Measurements from ENCODE around the gene OR52W1. TPM values are rescaled to one million over a fixed set of nuclear protein-coding genes. Genes with fewer than 3 reads are reported as not detected.

OR52W1 gene
- total and polyA plus RNA-seq, 2 donors (not counting 1 experiment from before 2014, with no cell fraction given) = not detected

DNA sequence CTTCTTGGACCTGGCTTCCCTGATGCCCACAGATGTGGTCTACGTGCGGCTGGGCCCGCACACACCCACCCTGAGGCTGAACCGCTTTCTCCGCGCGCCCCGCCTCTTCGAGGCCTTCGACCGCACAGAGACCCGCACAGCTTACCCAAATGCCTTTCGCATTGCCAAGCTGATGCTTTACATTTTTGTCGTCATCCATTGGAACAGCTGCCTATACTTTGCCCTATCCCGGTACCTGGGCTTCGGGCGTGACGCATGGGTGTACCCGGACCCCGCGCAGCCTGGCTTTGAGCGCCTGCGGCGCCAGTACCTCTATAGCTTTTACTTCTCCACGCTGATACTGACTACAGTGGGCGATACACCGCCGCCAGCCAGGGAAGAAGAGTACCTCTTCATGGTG lies 41.1 kb downstream of the OR52W1 start:
- TF ChIP-seq EZH2 (IDR thresholded peaks at IDR 0.05; ENCODE audit: borderline replicate concordance, insufficient read depth, low read depth, low read length, poor library complexity, severe bottlenecking) = no peak
- TF ChIP-seq, protein P1, sequence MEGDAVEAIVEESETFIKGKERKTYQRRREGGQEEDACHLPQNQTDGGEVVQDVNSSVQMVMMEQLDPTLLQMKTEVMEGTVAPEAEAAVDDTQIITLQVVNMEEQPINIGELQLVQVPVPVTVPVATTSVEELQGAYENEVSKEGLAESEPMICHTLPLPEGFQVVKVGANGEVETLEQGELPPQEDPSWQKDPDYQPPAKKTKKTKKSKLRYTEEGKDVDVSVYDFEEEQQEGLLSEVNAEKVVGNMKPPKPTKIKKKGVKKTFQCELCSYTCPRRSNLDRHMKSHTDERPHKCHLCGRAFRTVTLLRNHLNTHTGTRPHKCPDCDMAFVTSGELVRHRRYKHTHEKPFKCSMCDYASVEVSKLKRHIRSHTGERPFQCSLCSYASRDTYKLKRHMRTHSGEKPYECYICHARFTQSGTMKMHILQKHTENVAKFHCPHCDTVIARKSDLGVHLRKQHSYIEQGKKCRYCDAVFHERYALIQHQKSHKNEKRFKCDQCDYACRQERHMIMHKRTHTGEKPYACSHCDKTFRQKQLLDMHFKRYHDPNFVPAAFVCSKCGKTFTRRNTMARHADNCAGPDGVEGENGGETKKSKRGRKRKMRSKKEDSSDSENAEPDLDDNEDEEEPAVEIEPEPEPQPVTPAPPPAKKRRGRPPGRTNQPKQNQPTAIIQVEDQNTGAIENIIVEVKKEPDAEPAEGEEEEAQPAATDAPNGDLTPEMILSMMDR (IDR thresholded peaks at IDR 0.05) = no peak
- peaks cover 3% of the 10 kb centered on the region for H3K4me1 Mint-ChIP-seq
- DNase-seq (no peak), ATAC-seq (ENCODE audit: low read depth) (no peak)
- no peaks in the 10 kb centered on the region for H3K36me3 ChIP-seq (replicated peaks in 1 of 2; ENCODE audit: control extremely low read depth in 1 of 2, control insufficient read depth in 1 of 2, extremely low read depth in 1 of 2, insufficient read depth in 2 of 2, low read length in 1 of 2)
- peaks cover 0 to 4% of the 10 kb centered on the region in 2 donors for H3K4me1 ChIP-seq (ENCODE audit: control insufficient read depth in 2 of 2, insufficient read depth in 2 of 2, low read length in 2 of 2)
- no peaks in the 10 kb centered on the region for H3K79me2 ChIP-seq (ENCODE audit: control insufficient read depth, insufficient read depth, low read length)
- H3K4me2 ChIP-seq (replicated peaks; ENCODE audit: low read depth, low read length, poor library complexity, severe bottlenecking) = no peak overlapping the region
- no peaks in the 10 kb centered on the region for H3K9me3 ChIP-seq (ENCODE audit: control extremely low read depth in 1 of 3, control insufficient read depth in 2 of 3, insufficient read depth in 1 of 3, low read length in 2 of 3)
- 97% methylated on average over 28 of the region's 28 CpGs for WGBS (ENCODE audit: insufficient coverage)
- H3K4me3 ChIP-seq (ENCODE audit: control extremely low read depth in 1 of 5, extremely low read depth in 1 of 5, insufficient read depth in 1 of 5, low read depth in 2 of 5, low read length in 4 of 5) = no peak overlapping the region
- no peaks in the 10 kb centered on the region for H4K20me1 ChIP-seq (ENCODE audit: control insufficient read depth, insufficient read depth, low read length, poor library complexity, severe bottlenecking)
- intact Hi-C loops (cut with micrococcal nuclease) = no loop called here
- no peak overlapping the region for H3K27ac Mint-ChIP-seq
- H3K4me3 Mint-ChIP-seq = no peak overlapping the region
- CTCF ChIA-PET = no interaction called here
- H2AFZ ChIP-seq (ENCODE audit: insufficient read depth, low read depth, low read length, poor library complexity, severe bottlenecking) = no peak overlapping the region
- H3K9me3 Mint-ChIP-seq (ENCODE audit: insufficient read depth) = no peaks in the 10 kb centered on the region
- no peak overlapping the region for H3K9ac ChIP-seq (ENCODE audit: low read length)
- H3K27me3 ChIP-seq (replicated peaks in 1 of 4; ENCODE audit: control extremely low read depth in 1 of 4, control insufficient read depth in 3 of 4, insufficient read depth in 4 of 4, low read length in 3 of 4) = peaks cover 0 to 21% (median 4%) of the 10 kb centered on the region in 4 experiments
- POLR2A ChIA-PET = no interaction called here
- H3K27ac ChIP-seq (ENCODE audit: low read length in 2 of 2) = no peak overlapping the region
- peaks cover 35% of the 10 kb centered on the region for H3K27me3 Mint-ChIP-seq

DNA sequence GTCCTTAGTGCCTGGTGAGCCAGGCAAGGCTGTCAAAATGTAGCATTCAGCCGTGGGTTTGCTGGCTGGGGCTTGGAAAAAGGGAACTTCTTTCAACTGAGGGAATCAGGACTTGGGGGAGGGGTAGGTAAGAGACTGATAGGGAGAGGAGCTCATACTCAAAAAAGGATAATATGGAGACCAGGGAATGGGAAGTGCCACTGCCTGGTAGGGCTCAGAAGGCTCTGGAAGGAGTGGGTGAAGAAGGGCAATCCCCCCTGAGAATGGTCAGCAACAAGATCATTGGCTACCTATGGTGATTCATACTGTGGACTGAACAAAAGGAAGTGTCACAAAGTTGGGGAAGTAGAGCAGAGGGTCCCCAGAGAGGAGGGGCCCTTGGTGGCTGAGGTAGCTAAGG lies 41.8 kb downstream of the OR52W1 start:
- Histone ChIP-seq H2AFZ (ENCODE audit: insufficient read depth, low read depth, low read length, poor library complexity, severe bottlenecking) (no peak overlapping the region), H3K27ac (ENCODE audit: low read length in 2 of 2) (no peak overlapping the region), H3K4me1 (ENCODE audit: control insufficient read depth in 2 of 2, insufficient read depth in 2 of 2, low read length in 2 of 2) (no peaks in the 10 kb centered on the region), H3K36me3 (replicated peaks in 1 of 2; ENCODE audit: control extremely low read depth in 1 of 2, control insufficient read depth in 1 of 2, extremely low read depth in 1 of 2, insufficient read depth in 2 of 2, low read length in 1 of 2) (no peaks in the 10 kb centered on the region), H3K27me3 (replicated peaks in 1 of 4; ENCODE audit: control extremely low read depth in 1 of 4, control insufficient read depth in 3 of 4, insufficient read depth in 4 of 4, low read length in 3 of 4) (peaks cover 0 to 21% (median 4%) of the 10 kb centered on the region in 4 experiments), H3K9me3 (ENCODE audit: control extremely low read depth in 1 of 3, control insufficient read depth in 2 of 3, insufficient read depth in 1 of 3, low read length in 2 of 3) (no peaks in the 10 kb centered on the region), H3K9ac (ENCODE audit: low read length) (no peak overlapping the region), H3K4me3 (ENCODE audit: control extremely low read depth in 1 of 5, extremely low read depth in 1 of 5, insufficient read depth in 1 of 5, low read depth in 2 of 5, low read length in 4 of 5) (no peak overlapping the region), H4K20me1 (ENCODE audit: control insufficient read depth, insufficient read depth, low read length, poor library complexity, severe bottlenecking) (no peaks in the 10 kb centered on the region), H3K79me2 (ENCODE audit: control insufficient read depth, insufficient read depth, low read length) (no peaks in the 10 kb centered on the region), H3K4me2 (replicated peaks; ENCODE audit: low read depth, low read length, poor library complexity, severe bottlenecking) (no peak overlapping the region)
- ChIA-PET POLR2A (no interaction called here), CTCF (no interaction called here)
- no peak overlapping the region for H3K4me3 Mint-ChIP-seq
- ATAC-seq (ENCODE audit: low read depth) (no peak), DNase-seq (no peak)
- no peak overlapping the region for H3K27ac Mint-ChIP-seq
- H3K9me3 Mint-ChIP-seq (ENCODE audit: insufficient read depth) = no peaks in the 10 kb centered on the region
- TF ChIP-seq, protein P1 (IDR thresholded peaks at IDR 0.05) = no peak
- TF ChIP-seq EZH2 (IDR thresholded peaks at IDR 0.05; ENCODE audit: borderline replicate concordance, insufficient read depth, low read depth, low read length, poor library complexity, severe bottlenecking) = no peak
- intact Hi-C loops (cut with micrococcal nuclease) = no loop called here
- peaks cover 35% of the 10 kb centered on the region for H3K27me3 Mint-ChIP-seq
- WGBS (ENCODE audit: insufficient coverage) = 0% methylated on average over 1 of the region's 1 CpG
- H3K4me1 Mint-ChIP-seq = no peaks in the 10 kb centered on the region
